Measurements from ENCODE around the gene ALDH5A1.

The ALDH5A1 gene

DNA sequence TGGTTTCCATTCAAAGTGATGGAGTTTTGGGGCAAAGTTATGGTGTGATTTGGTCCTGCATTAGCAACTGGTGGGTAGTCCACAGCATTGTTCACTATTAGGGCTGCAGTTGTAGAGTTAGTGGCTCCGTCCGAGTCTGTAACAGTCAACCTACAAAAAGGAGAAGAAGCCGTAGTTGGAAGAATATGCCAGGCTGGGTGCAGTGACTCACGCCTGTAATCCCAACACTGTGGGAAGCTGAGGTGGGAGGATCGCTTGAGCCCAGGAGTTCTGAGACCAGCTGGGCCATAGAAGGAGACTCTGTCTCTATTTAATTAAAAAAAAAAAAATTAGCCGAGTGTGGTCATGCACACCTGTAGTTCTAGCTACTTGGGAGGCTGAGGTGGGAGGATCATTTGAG, 81.7 kb downstream of the ALDH5A1 start:
- DNase-seq, result no peak

GRCh38 chr6:24581084-24581669, 86.4 kb downstream of the ALDH5A1 start:
- peak; percentile 68 for DNase-seq

DNA sequence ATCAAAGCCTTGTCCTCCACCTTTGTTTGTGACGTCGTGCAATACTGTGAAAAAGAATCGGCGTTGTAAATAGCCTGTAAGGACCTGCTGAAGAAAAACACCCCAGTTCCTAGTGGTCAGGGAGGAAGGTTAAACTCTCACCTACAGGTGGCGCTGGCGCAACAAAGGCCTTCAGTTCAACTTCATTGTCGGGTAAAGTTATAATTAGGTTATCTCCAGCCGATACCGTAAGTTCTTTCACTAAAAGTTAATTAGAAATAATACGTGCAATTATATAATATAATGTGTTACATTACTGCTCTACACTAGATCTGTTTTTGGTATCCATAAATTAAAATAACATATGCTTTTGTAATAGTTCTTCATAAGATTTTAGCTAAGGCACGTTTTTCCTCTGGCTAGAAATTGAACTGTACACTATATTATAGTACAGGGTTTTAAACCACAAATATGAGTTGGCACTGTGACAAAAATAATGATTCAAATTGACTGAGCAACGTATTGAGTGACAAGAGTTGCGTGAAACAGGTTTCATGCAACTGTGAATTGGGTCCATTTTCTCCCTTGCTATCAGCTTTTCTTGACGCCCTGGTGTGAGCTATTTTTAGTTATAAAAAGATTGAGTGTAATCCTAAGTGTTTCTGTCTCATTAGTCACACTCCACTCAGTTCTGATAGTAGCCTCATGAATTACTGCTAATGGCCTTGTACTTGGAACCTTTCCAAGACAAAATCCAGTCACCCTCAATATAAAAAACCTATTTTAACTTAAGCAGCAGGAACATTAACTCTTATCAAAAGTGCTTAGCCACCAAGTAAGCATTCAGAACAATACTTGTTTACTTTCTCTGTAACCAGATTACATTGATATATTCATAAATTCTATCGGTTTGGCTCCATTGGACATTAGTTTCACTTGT, 89.0 kb downstream of the ALDH5A1 start:
- peak; percentile 49 for DNase-seq

DNA sequence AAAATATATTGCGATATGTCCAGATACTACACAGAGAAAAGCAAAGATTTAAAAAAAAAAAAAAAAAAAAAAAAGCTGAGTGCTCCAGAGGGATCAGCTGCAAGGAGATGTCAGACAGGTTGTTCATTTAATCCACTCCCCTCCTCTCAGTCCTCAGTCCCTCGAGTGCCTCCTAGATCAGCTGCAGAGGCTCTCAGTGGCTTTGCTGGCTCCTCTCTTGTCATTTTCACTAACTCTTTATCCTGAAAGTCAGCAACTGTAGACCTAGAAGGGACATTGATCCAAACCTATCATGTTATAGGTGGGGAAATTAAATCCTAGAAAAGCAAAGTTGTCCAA, 89.6 kb downstream of the ALDH5A1 start:
- DNase-seq, result no peak

Measured in activated CD4-positive, alpha-beta T cell treated with anti-CD3 and anti-CD28 coated beads for 1 hour (primary cell).